Adipocyte (in vitro differentiated cells): Measurements from ENCODE around the gene CHEK2.
A peak's percentile ranks its signal among the peaks of the same experiment; 100 is the strongest.
"Not testable (repeated sequence)": the region's sequence is repeated elsewhere in the genome, so short reads cannot be mapped to it uniquely, and the experiment has no call there.

Experiments
- DNase-seq: peaks from one replicate; pipeline ENCODE4 v3.0.0-alpha.2; 2015; ENCODE audit warnings: low read depth
- H3K27me3 ChIP-seq: replicated peaks from 2 replicates; pipeline ENCODE4 v1.7.0; 2013; ENCODE audit warnings: mild to moderate bottlenecking, low read length, moderate library complexity; ENCODE audit not compliant: control insufficient read depth, insufficient read depth
- H3K36me3 ChIP-seq: 2 replicates; pipeline ENCODE4 v1.7.0; 2013; ENCODE audit warnings: low read length, mild to moderate bottlenecking, moderate library complexity; ENCODE audit not compliant: control insufficient read depth, insufficient read depth, severe bottlenecking
- H3K4me1 ChIP-seq: 2 replicates; pipeline ENCODE4 v1.7.0; 2013; ENCODE audit warnings: mild to moderate bottlenecking, low read length, moderate library complexity; ENCODE audit not compliant: control insufficient read depth, insufficient read depth
- H3K4me3 ChIP-seq: 2 replicates; pipeline ENCODE4 v1.7.0; 2013; ENCODE audit warnings: mild to moderate bottlenecking, low read length, moderate library complexity
- H3K9ac ChIP-seq: 2 replicates; pipeline ENCODE4 v1.7.0; 2013; ENCODE audit warnings: mild to moderate bottlenecking, low read length, moderate library complexity
- H3K9me3 ChIP-seq: 2 replicates; pipeline ENCODE4 v1.7.0; 2013; ENCODE audit warnings: mild to moderate bottlenecking, low read length, moderate library complexity; ENCODE audit not compliant: control insufficient read depth

CHEK2 gene

DNA sequence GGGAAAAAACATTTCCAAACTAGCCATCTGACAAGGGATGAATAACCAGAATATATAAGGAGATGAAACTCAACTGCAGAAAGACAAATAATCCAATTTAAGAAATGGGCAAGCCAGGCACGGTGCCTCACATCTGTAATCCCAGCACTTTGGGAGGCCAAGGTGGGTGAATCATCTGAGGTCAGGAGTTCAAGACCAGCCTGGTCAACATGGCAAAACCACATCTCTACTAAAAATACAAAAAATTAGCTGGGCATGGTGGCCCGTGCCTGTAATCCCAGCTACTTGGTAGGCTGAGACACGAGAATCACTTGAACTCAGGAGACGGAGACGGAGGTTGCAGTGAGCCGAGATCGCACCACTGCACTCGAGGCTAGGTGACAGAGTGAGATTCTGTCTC is 2.7 kb downstream of the CHEK2 start:
- not testable (repeated sequence) for H3K9me3 ChIP-seq, DNase-seq, H3K9ac ChIP-seq, H3K4me3 ChIP-seq, H3K36me3 ChIP-seq, H3K27me3 ChIP-seq
- H3K4me1 ChIP-seq: peaks cover 12% of the 10 kb centered on the region

DNA sequence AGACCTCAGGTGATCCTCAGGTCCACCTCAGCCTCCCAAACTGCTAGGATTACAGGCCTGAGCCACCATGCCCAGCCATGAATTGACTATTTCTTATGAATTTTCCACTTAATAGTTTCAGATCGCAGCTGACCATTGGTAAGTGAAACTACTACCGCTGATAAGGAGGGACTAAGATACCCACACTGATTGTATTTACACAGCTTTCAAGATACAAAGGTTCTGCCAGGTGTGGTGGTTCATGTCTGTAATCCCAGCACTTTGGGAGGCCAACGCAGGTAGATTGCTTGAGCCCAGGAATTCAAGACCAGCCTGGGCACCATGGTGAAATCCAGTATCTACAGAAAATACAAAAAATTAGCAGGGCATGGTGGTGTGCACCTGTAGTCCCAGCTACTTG is 3.9 kb downstream of the CHEK2 start:
- DNase-seq: no peak
- Histone ChIP-seq H3K36me3 (no peaks in the 10 kb centered on the region), H3K27me3 (no peaks in the 10 kb centered on the region), H3K9me3 (no peaks in the 10 kb centered on the region), H3K4me1 (peaks cover 5% of the 10 kb centered on the region), H3K9ac (no peak overlapping the region), H3K4me3 (no peak overlapping the region)

DNA sequence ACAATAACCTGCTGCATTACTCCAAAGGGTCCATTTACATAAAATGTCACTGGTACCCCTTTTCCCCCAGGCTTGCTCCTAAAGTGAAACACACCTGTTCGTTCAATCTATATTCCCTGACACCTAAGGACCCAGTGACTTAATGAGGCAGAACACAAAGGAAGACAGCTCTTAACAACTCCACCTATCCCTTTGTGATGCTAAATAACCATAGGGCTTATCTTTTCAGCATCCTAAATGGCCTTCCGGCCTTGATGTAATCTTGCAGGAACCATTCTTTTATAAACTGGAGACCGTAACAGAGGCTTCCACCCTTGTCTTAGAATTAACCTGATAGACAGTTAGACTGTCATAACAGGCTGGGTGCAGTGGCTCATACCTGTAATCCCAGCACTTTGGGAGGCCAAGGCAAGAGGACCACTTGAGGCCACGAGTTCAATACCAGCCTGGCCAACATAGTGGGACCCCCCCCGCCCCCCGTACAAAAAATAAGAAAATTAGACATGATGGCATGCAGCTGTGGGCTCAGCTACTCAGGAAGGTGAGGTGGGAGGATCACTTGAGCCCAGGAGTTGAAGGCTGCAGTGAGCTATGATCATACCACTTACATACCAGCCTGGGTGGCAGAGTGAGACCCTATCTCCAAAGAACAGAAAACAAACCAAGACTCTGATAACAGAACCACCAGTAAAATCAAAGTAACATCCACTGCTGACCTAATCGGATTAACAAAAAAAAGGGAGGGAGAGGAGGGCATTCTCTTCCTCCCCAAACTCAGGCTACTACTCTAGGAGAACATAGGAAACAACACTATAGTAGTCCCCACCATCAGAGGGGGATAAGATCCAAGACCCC is 5.1 kb downstream of the CHEK2 start:
- Histone ChIP-seq H3K4me3 (no peak overlapping the region), H3K9me3 (no peaks in the 10 kb centered on the region), H3K27me3 (no peaks in the 10 kb centered on the region), H3K4me1 (peaks cover 3% of the 10 kb centered on the region), H3K36me3 (no peaks in the 10 kb centered on the region), H3K9ac (no peak overlapping the region)
- DNase-seq: no peak

DNA sequence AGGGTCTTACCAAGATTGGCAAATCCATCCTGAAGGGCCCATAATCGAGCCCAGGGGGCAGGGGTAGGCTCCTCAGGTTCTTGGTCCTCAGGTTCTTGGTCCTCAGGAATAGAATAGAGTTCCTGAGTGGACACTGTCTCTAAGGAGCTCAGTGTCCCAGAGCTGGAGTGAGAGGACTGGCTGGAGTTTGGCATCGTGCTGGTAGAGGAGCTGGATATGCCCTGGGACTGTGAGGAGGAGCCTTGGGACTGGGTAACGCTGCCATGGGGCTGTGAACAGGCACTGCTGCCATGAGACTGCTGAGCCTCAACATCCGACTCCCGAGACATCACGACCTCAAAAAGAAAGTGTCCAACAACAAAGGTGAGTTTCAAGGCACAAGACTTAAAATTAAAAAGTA is 7.2 kb downstream of the CHEK2 start:
- Histone ChIP-seq H3K9me3 (no peaks in the 10 kb centered on the region), H3K4me1 (peaks cover 3% of the 10 kb centered on the region), H3K9ac (no peak overlapping the region), H3K36me3 (no peaks in the 10 kb centered on the region), H3K4me3 (no peak overlapping the region), H3K27me3 (no peaks in the 10 kb centered on the region)
- no peak for DNase-seq

DNA sequence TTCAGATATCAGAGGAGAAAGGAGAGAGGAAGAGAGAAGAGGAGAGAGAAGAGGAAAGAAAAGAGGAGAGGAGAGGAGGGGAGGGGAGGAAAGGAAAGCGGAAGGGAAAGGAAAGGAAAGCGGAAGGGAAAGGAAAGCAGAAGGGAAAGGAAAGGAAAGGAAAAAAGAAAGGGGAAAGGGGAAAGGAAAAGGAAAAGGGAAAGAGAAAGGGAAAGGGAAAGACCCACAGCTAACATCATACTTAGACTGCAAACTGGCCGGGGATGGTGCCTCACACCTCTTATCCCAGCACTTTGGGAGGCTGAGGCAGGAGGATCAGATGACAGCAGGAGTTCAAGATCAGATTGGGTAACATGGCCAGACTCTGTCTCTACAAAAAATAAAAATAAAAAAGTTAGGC is 11.4 kb downstream of the CHEK2 start:
- H3K4me1 ChIP-seq: peaks cover 17% of the 10 kb centered on the region
- no peak overlapping the region for H3K4me3 ChIP-seq
- H3K9me3 ChIP-seq: no peaks in the 10 kb centered on the region
- H3K36me3 ChIP-seq: no peaks in the 10 kb centered on the region
- no peak overlapping the region for H3K9ac ChIP-seq
- no peaks in the 10 kb centered on the region for H3K27me3 ChIP-seq
- no peak for DNase-seq

DNA sequence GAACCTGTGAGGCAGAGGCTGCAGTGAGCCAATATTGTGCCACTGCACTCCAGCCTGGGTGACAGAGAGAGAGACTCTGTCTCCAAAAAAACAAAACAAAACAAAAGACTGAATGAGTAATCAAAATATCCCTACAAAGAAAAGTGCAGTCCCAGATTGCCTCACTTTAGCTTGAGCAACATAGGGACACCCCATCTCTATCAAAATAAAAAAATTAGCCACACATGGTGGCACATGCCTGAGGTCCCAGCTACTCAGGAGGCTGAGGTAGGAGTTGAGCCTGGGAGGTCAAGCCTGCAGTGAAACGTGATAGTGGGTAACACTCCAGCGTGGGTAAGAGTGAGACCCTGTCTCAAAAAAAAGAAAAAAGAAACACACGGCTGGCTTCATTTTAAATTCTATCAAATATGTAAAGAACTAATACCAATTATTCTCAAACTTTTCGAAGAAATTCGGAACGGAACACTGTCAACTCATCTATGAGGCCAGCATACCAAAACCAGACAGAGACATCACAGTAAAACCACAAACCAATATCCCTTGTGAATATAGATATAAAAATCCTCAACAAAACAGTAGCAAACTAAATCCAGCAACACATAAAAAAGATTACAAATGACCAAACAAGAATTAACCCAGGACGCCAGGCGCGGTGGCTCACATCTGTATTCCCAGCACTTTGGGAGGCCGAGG is 12.9 kb downstream of the CHEK2 start:
- no peak overlapping the region for H3K9ac ChIP-seq
- H3K4me3 ChIP-seq: no peak overlapping the region
- H3K9me3 ChIP-seq: no peaks in the 10 kb centered on the region
- H3K36me3 ChIP-seq: no peaks in the 10 kb centered on the region
- no peaks in the 10 kb centered on the region for H3K27me3 ChIP-seq
- peaks cover 17% of the 10 kb centered on the region for H3K4me1 ChIP-seq
- DNase-seq: peak; percentile 56

DNA sequence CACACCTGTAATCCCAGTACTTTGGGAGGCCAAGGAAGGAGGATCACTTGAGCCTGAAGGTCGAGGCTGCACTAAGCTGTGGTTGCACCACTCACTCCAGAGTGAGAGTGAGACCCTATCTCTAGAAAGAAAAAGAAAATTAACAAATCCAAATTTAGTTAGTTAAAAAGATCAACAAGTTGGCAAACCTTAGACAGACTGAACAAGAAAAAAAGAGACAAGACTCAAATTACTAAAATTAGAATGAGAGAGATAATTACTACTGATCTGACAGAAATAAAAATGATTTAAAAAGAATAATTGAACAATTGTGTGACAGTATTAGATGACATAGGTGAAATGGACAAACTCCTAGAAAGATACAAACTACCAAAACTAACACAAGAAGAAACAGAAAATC is 13.6 kb downstream of the CHEK2 start:
- Histone ChIP-seq H3K9ac (no peak overlapping the region), H3K4me3 (no peak overlapping the region), H3K36me3 (no peaks in the 10 kb centered on the region), H3K27me3 (no peaks in the 10 kb centered on the region), H3K9me3 (no peaks in the 10 kb centered on the region), H3K4me1 (peaks cover 17% of the 10 kb centered on the region)
- no peak for DNase-seq

DNA sequence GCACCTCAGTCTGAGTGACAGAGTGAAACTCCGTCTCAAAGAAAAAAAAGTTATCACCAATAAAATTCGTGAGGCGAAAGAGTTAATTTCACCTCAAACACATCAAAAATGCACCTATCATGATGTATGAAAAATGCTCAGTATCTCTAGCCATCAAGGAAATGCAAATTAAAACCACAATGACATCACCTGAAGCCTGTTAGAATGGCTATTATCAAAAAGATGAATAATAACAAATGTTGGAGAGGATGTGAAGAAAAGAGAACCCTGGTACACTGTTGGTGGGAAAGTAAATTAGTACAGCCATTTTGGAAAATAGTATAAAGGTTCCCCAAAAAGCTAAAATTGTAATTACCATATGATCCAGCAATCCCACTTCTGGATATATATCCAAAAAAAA is 23.6 kb downstream of the CHEK2 start:
- H3K36me3 ChIP-seq: no peaks in the 10 kb centered on the region
- H3K9me3 ChIP-seq: no peaks in the 10 kb centered on the region
- no peak overlapping the region for H3K4me3 ChIP-seq

DNA sequence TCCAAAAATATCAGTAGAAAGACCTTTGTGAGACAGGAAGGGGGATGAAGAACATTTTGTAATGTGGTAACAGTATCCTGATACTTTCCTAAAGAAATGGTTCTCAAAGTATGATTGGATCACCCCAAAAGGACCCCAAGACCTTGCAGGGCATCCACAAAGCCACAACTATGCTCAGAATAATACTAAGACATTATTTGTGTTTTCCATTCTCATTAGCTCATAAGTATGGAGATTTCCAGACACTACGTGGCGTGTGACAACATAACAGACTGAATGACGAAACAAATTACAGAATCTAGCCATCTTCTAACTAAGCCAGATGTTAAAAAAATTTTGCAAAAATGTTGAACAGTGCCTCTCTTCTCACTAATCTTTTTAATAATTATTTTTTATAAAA is 24.9 kb downstream of the CHEK2 start:
- H3K9me3 ChIP-seq: no peaks in the 10 kb centered on the region
- H3K27me3 ChIP-seq: no peaks in the 10 kb centered on the region
- no peak overlapping the region for H3K4me3 ChIP-seq
- no peaks in the 10 kb centered on the region for H3K36me3 ChIP-seq
- H3K9ac ChIP-seq: no peak overlapping the region
- H3K4me1 ChIP-seq: peaks cover 12% of the 10 kb centered on the region
- peak; percentile 34 for DNase-seq

More for the DNA sequence above, 23.6 kb downstream of the CHEK2 start:
- Histone ChIP-seq H3K9ac (no peak overlapping the region), H3K4me1 (peaks cover under 1% of the 10 kb centered on the region), H3K27me3 (no peaks in the 10 kb centered on the region)
- DNase-seq: no peak

DNA sequence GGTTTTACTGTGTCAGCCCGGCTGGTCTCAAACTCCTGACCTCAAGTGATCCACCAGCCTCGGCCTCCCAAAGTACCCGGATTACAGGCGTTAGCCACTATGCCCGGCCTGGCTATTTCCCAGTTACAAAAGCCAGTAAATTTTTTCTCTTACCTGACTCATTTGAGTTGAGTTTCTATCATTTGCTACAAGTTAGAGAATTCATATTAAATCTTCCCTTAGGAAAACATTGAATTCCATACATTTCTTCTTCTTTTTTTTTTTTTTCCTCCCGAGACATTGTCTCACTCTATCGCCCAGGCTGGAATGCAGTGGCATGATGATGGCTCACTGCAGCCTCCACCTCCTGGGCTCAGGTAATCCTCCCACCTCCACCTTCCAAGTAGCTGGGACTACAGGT is 26.0 kb downstream of the CHEK2 start:
- peak; percentile 2 for DNase-seq

DNA sequence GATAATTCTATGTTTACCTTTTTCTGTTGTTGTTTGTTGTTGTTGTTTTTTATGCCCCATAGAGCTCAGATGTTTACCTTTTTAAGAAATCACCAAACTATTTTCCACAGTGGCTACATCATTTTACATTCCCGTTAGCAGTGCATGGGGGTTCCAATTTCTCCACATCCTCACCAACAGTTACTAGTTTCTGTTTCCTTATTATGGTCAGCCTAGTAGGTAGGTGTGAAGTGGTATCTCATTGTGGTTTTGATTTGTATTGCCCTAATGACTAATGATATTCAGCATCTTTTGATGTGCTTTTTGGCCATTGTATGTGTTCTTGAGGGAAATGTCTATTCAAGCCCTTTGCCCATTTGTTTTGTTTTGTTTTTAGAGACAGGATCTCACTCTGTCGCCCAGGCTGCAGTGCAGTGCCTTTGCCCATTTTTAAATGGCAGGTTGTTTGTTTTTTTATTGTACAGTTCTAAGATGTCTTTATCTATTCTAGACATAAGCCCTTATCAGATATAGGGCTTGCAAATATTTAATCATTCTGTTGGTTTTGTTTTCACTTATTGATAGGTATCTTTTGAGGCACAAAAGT is 27.5 kb downstream of the CHEK2 start:
- H3K4me1 ChIP-seq: peaks cover 34% of the 10 kb centered on the region
- H3K36me3 ChIP-seq: no peaks in the 10 kb centered on the region
- no peak overlapping the region for H3K4me3 ChIP-seq
- no peak for DNase-seq
- H3K9me3 ChIP-seq: no peaks in the 10 kb centered on the region
- H3K9ac ChIP-seq: no peak overlapping the region
- H3K27me3 ChIP-seq: no peaks in the 10 kb centered on the region

More for the DNA sequence above, 26.0 kb downstream of the CHEK2 start:
- Histone ChIP-seq H3K4me3 (no peak overlapping the region), H3K4me1 (peaks cover 23% of the 10 kb centered on the region), H3K27me3 (no peaks in the 10 kb centered on the region), H3K36me3 (no peaks in the 10 kb centered on the region), H3K9me3 (no peaks in the 10 kb centered on the region), H3K9ac (no peak overlapping the region)
